Mesenchymal stem cell (in vitro differentiated cells and primary cell): Measurements from ENCODE around the gene CD300LB. TPM values are rescaled to one million over a fixed set of nuclear protein-coding genes. Genes with fewer than 3 reads are reported as not detected.

ENCODE experiments used
- DNase-seq: peaks from one replicate; pipeline ENCODE4 v3.0.0-alpha.2; 2013
- H2AFZ ChIP-seq: one replicate; pipeline ENCODE4 v1.6.1; 2013; ENCODE audit warnings: low read depth, mild to moderate bottlenecking, control low read depth, inconsistent platforms, low read length, moderate library complexity
- H2AK5ac ChIP-seq: 2 replicates; pipeline ENCODE4 v1.6.1; 2013; ENCODE audit warnings: low read length, moderate library complexity, mild to moderate bottlenecking, inconsistent platforms; ENCODE audit not compliant: severe bottlenecking
- H2BK120ac ChIP-seq: one replicate; pipeline ENCODE4 v1.6.1; 2013; ENCODE audit warnings: low read depth, mild to moderate bottlenecking, inconsistent platforms, low read length, moderate library complexity
- H2BK12ac ChIP-seq, 2 experiments: one replicate each; pipeline ENCODE4 v1.6.1; 2013; ENCODE audit warnings: inconsistent platforms in 2 of 2, low read length in 2 of 2, mild to moderate bottlenecking in 2 of 2, moderate library complexity in 2 of 2, control low read depth in 1 of 2
- H2BK15ac ChIP-seq: one replicate; pipeline ENCODE4 v1.6.1; 2013; ENCODE audit warnings: mild to moderate bottlenecking, low read depth, inconsistent platforms; ENCODE audit not compliant: poor library complexity, severe bottlenecking
- H2BK5ac ChIP-seq: 2 replicates; pipeline ENCODE4 v1.6.1; 2013; ENCODE audit warnings: low read depth, mild to moderate bottlenecking, low read length, control low read depth, inconsistent platforms; ENCODE audit not compliant: poor library complexity, severe bottlenecking
- H3K14ac ChIP-seq, 2 experiments: one replicate each; pipeline ENCODE4 v1.6.1; 2013; ENCODE audit warnings: inconsistent platforms in 2 of 2, low read length in 2 of 2, control low read depth in 1 of 2, mild to moderate bottlenecking in 1 of 2, moderate library complexity in 1 of 2
- H3K18ac ChIP-seq, 2 experiments: one replicate each; pipeline ENCODE4 v1.6.1; 2013; ENCODE audit warnings: inconsistent platforms in 2 of 2, low read length in 2 of 2, control low read depth in 1 of 2, low read depth in 1 of 2, mild to moderate bottlenecking in 1 of 2
- H3K23ac ChIP-seq, 2 experiments: one replicate each; pipeline ENCODE4 v1.6.1; 2013; ENCODE audit warnings: inconsistent platforms in 2 of 2, low read length in 2 of 2, mild to moderate bottlenecking in 2 of 2, moderate library complexity in 2 of 2, control low read depth in 1 of 2
- H3K27ac ChIP-seq: 2 replicates; pipeline ENCODE4 v1.5.1; 2013; ENCODE audit warnings: mild to moderate bottlenecking, moderate library complexity, low read length, control low read depth, inconsistent platforms; ENCODE audit not compliant: poor library complexity, severe bottlenecking
- H3K27me3 ChIP-seq, 2 experiments: 2 replicates each; pipeline versions ENCODE4 v1.6.1 to v1.7.0; 2013; ENCODE audit warnings: low read length in 2 of 2, mild to moderate bottlenecking in 2 of 2, moderate library complexity in 2 of 2, control low read depth in 1 of 2, inconsistent platforms in 1 of 2; ENCODE audit not compliant: control insufficient read depth in 1 of 2, insufficient read depth in 1 of 2
- H3K36me3 ChIP-seq, 2 experiments: 2 replicates each; pipeline versions ENCODE4 v1.6.1 to v1.7.0; 2013; ENCODE audit warnings: low read length in 2 of 2, control low read depth in 1 of 2, inconsistent platforms in 1 of 2, low read depth in 1 of 2, mild to moderate bottlenecking in 1 of 2; ENCODE audit not compliant: insufficient read depth in 2 of 2, control insufficient read depth in 1 of 2
- H3K4ac ChIP-seq, 2 experiments: one replicate each; pipeline ENCODE4 v1.6.1; 2013; ENCODE audit warnings: inconsistent platforms in 2 of 2, low read length in 2 of 2, mild to moderate bottlenecking in 2 of 2, moderate library complexity in 2 of 2, control low read depth in 1 of 2, low read depth in 1 of 2
- H3K4me1 ChIP-seq: 2 replicates; pipeline ENCODE4 v1.6.1; 2013; ENCODE audit warnings: low read depth, low read length, control low read depth; ENCODE audit not compliant: control insufficient read depth, insufficient read depth
- H3K4me2 ChIP-seq: 2 replicates; pipeline ENCODE4 v1.6.1; 2013; ENCODE audit warnings: low read length, mild to moderate bottlenecking, inconsistent platforms; ENCODE audit not compliant: poor library complexity, severe bottlenecking
- H3K4me3 ChIP-seq, 2 experiments: 2 replicates each; pipeline versions ENCODE4 v1.5.1 to v1.7.0; 2013; ENCODE audit warnings: low read length in 2 of 2, mild to moderate bottlenecking in 2 of 2, control low read depth in 1 of 2, low read depth in 1 of 2; ENCODE audit not compliant: insufficient read depth in 1 of 2
- H3K79me1 ChIP-seq: replicated peaks from 2 replicates; pipeline ENCODE4 v1.6.1; 2013; ENCODE audit warnings: mild to moderate bottlenecking, control low read depth, low read length, inconsistent platforms; ENCODE audit not compliant: poor library complexity, severe bottlenecking
- H3K9ac ChIP-seq: 2 replicates; pipeline ENCODE4 v1.7.0; 2013; ENCODE audit warnings: mild to moderate bottlenecking, low read length, moderate library complexity
- H3K9me3 ChIP-seq: 2 replicates; pipeline ENCODE4 v1.7.0; 2013; ENCODE audit warnings: mild to moderate bottlenecking, low read length; ENCODE audit not compliant: control insufficient read depth
- H4K8ac ChIP-seq: one replicate; pipeline ENCODE4 v1.6.1; 2013; ENCODE audit warnings: inconsistent platforms, mild to moderate bottlenecking, low read length, moderate library complexity
- H4K91ac ChIP-seq: one replicate; pipeline ENCODE4 v1.6.1; 2013; ENCODE audit warnings: mild to moderate bottlenecking, low read length, inconsistent platforms
- WGBS: methylation state at CpG from one replicate; pipeline ENCODE4 v1.1.7; 2013; ENCODE audit warnings: mixed read lengths; 5-methylcytosine and 5-hydroxymethylcytosine counted together
- polyA plus RNA-seq, 2 experiments: library from polyadenylated mRNA; stranded (reverse); fragments of 200-250 nt; gene quantifications; one replicate each; pipeline ENCODE4 v1.2.3, GENCODE V29; 2013

The CD300LB gene
- not detected for polyA plus RNA-seq (2013, experiment 1 of 2)
- polyA plus RNA-seq (2013, experiment 2 of 2): not detected

GRCh38 chr17:74531231-74531761 is at the start of gene CD300LB:
Gene CD300LB, minus strand, starts transcription at chr17:74531475. Its CDS starts 125 bp downstream, at chr17:74531350.
- 69% methylated on average over 9 of the region's 10 CpGs for WGBS
- peaks cover 5% of the 10 kb centered on the region for H3K9me3 ChIP-seq
- H3K14ac ChIP-seq: no peak within 1 kb of the TSS
- no peak within 1 kb of the TSS for H2BK12ac ChIP-seq
- H2AFZ ChIP-seq: no peak within 1 kb of the TSS
- no peaks in the 10 kb centered on the region for H3K36me3 ChIP-seq
- no peak within 1 kb of the TSS for H3K27ac ChIP-seq
- no peak within 1 kb of the TSS for H3K4me3 ChIP-seq
- no peak within 1 kb of the TSS for H3K4ac ChIP-seq
- no peak within 1 kb of the TSS for H2BK5ac ChIP-seq
- no peak within 1 kb of the TSS for H4K8ac ChIP-seq
- H2AK5ac ChIP-seq: no peak within 1 kb of the TSS
- no peak within 1 kb of the TSS for H3K18ac ChIP-seq
- no peak for DNase-seq
- no peak within 1 kb of the TSS for H3K23ac ChIP-seq
- H3K4me2 ChIP-seq: no peak within 1 kb of the TSS
- no peaks in the 10 kb centered on the region for H3K4me1 ChIP-seq
- H4K91ac ChIP-seq: no peak within 1 kb of the TSS
- H3K27me3 ChIP-seq: peaks cover 0 to 41% of the 10 kb centered on the region in 2 experiments
- no peak within 1 kb of the TSS for H2BK120ac ChIP-seq
- H2BK15ac ChIP-seq: no peak within 1 kb of the TSS
- H3K79me1 ChIP-seq: no peaks in the 10 kb centered on the region
- H3K9ac ChIP-seq: no peak within 1 kb of the TSS

- H3K4me1 ChIP-seq: no peaks in the 10 kb centered on the region
- DNase-seq: no peak
- no peak overlapping the region for H2AFZ ChIP-seq
These were observed 48.6 kb upstream of the CD300LB start for GRCh38 chr17:74579900-74580299.

GRCh38 chr17:74578979-74579378 is 47.7 kb upstream of the CD300LB start:
- Histone ChIP-seq H3K18ac (no peak overlapping the region), H3K27me3 (peaks cover 14 to 51% of the 10 kb centered on the region in 2 experiments), H2AK5ac (no peak overlapping the region), H3K4me2 (no peak overlapping the region), H3K23ac (no peak overlapping the region), H2BK5ac (no peak overlapping the region), H4K91ac (no peak overlapping the region), H2BK15ac (no peak overlapping the region), H4K8ac (no peak overlapping the region), H2BK120ac (no peak overlapping the region), H3K4me1 (no peaks in the 10 kb centered on the region), H3K36me3 (no peaks in the 10 kb centered on the region), H2BK12ac (no peak overlapping the region), H3K79me1 (no peaks in the 10 kb centered on the region), H3K9ac (no peak overlapping the region), H3K14ac (no peak overlapping the region), H3K4me3 (no peak overlapping the region), H3K27ac (no peak overlapping the region), H3K4ac (no peak overlapping the region), H3K9me3 (no peaks in the 10 kb centered on the region), H2AFZ (no peak overlapping the region)
- 83% methylated on average over 9 of the region's 9 CpGs for WGBS
- no peak for DNase-seq

More at GRCh38 chr17:74579900-74580299, 48.6 kb upstream of the CD300LB start:
- no peak overlapping the region for H3K14ac ChIP-seq
- no peak overlapping the region for H2BK5ac ChIP-seq
- 64% methylated on average over 7 of the region's 7 CpGs for WGBS
- no peak overlapping the region for H3K27ac ChIP-seq
- H3K27me3 ChIP-seq: peaks cover 6 to 50% of the 10 kb centered on the region in 2 experiments
- no peaks in the 10 kb centered on the region for H3K36me3 ChIP-seq
- H4K91ac ChIP-seq: no peak overlapping the region
- H3K9ac ChIP-seq: no peak overlapping the region
- no peak overlapping the region for H3K23ac ChIP-seq
- no peak overlapping the region for H3K4me3 ChIP-seq
- no peak overlapping the region for H3K4me2 ChIP-seq
- H4K8ac ChIP-seq: no peak overlapping the region
- no peak overlapping the region for H2BK120ac ChIP-seq
- H3K4ac ChIP-seq: no peak overlapping the region
- no peaks in the 10 kb centered on the region for H3K9me3 ChIP-seq
- no peak overlapping the region for H2AK5ac ChIP-seq
- H3K79me1 ChIP-seq: no peaks in the 10 kb centered on the region
- H3K18ac ChIP-seq: no peak overlapping the region
- no peak overlapping the region for H2BK12ac ChIP-seq
- no peak overlapping the region for H2BK15ac ChIP-seq

GRCh38 chr17:74574489-74575142 is 43.3 kb upstream of the CD300LB start:
- H3K36me3 ChIP-seq: no peaks in the 10 kb centered on the region
- H4K8ac ChIP-seq: no peak overlapping the region
- H3K4ac ChIP-seq: no peak overlapping the region
- no peak overlapping the region for H3K27ac ChIP-seq
- no peak overlapping the region for H2BK12ac ChIP-seq
- H3K9ac ChIP-seq: no peak overlapping the region
- peaks cover 27 to 73% of the 10 kb centered on the region in 2 experiments for H3K27me3 ChIP-seq
- DNase-seq: no peak
- H3K4me1 ChIP-seq: peaks cover 8% of the 10 kb centered on the region
- WGBS: 72% methylated on average over 5 of the region's 5 CpGs
- no peak overlapping the region for H2AK5ac ChIP-seq
- no peak overlapping the region for H2BK5ac ChIP-seq
- no peak overlapping the region for H2AFZ ChIP-seq
- H2BK120ac ChIP-seq: no peak overlapping the region
- no peak overlapping the region for H3K4me3 ChIP-seq
- H3K18ac ChIP-seq: no peak overlapping the region
- no peaks in the 10 kb centered on the region for H3K79me1 ChIP-seq
- peaks cover 9% of the 10 kb centered on the region for H3K9me3 ChIP-seq
- no peak overlapping the region for H4K91ac ChIP-seq
- no peak overlapping the region for H3K23ac ChIP-seq
- H3K14ac ChIP-seq: no peak overlapping the region
- no peak overlapping the region for H2BK15ac ChIP-seq
- H3K4me2 ChIP-seq: no peak overlapping the region
